TTC549 (cell line): ENCODE data around the gene TNFRSF14.
A peak's percentile ranks its signal among the peaks of the same experiment; 100 is the strongest.
"Not testable (repeated sequence)": the region's sequence is repeated elsewhere in the genome, so short reads cannot be mapped to it uniquely, and the experiment has no call there.

Source experiments
- FAIRE-seq: peaks from 2 replicates; lab custom pipeline; 2012; peaks lifted over from hg19 to GRCh38; lab: Jason Lieb, UNC

Gene TNFRSF14

DNA sequence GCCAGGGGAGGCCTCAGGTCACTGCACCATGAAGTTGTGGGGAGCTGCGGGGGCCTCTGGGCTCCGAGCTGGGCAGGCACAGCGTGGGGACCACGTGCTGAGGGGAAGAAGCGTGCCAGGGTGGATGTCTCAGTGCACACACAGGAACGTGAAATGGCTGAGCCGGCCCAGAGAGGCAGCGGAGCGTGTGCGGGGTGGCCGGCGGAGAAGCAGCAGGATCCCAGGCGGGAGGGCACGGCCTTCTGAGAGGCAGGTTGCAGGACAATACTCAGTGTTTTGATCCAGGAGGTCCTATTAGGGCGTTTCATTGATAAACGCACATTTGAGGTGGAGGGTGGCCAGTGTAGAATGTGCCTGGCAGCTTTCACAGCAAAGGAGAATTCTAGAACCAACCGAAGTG lies 12.9 kb downstream of the TNFRSF14 start:
- no peak for FAIRE-seq

DNA sequence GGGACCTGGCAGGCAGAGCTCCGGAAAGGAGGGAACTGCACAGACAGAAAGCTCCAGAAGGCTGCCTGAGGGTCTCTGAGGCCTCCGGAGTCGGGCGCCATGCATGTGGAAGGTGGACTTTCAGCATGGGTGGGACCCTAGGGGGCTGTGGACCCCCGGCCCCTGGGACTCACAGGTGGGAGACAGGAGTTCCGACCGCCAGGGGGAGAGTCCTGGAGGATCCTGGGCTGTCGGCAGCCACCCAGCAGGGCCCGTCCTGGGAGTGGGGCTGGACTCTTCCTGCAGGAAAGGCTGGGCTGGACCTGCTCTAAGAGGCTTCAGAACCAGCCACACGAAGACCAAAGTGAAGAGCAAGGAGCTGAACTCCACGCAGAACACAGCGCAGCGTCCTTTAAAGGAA lies 13.5 kb downstream of the TNFRSF14 start:
- not testable (repeated sequence) for FAIRE-seq

DNA sequence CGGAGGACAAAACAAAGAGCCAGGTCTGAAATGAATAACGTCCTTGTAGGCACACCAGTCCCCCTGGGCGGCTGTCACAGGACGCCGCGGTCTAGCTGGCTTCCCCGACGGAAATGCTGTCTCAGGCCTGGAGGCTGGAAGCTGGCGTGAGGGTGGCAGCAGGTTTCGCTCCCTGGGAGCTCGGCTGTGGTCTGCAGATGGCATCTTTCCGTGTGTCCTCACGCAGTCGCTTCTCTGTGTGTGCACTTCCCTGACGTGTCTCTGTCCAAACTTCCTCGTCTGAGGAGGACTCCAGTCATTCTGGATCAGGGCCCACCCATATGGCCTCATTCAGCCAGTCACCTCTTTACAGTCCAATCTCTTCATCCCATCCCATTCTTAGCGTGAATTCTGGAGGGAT lies 14.2 kb downstream of the TNFRSF14 start:
- no peak for FAIRE-seq

DNA sequence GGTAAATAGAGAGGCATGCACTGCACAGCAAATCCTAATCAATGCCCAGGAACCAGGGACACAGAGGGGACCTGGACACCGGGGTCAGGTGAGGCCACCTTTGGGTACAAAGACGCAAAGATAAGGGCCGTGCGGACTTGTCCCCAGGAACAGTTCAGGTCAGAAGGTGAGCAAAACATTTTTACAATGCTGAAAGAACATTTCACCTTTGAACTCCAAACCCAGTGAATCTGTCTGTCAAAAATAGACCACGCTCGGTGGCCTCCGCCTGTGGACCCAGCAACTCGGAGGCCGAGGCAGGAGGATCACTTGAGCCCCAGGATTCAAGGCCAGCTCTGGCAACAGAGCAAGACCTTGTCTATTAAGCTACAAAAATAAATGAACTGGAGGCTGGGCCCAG lies 15.2 kb downstream of the TNFRSF14 start:
- no peak for FAIRE-seq

DNA sequence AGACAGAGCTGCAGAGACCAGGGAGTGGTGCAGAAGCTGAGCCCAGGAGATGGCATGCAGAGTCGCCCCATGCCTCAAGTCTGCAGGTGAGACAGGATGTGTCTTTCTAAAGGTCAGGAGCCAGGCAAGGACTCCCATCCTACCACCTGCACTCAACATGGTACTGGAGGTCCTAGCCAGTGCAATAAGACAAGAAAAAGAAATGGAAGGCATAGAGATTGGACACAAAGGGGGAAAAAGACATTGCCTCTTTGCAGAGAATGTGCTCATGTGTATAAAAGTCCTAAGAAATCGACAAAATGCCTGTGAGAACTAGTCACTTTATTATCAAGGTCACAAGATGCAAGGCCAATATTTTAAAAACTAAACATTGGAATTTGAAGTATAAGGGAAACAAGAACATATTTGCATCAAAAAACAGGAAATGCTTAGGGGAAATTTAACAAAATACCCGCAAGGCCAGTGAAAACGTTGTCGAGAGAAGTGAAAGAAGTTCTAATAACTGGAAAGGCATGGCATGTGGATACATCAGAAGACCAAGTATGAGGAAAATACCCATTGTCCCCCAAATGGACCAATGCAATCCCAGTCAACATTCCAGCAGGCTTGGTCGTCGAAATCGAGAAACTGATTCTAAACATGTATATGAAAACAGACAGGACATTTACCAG lies 17.2 kb downstream of the TNFRSF14 start:
- no peak for FAIRE-seq

DNA sequence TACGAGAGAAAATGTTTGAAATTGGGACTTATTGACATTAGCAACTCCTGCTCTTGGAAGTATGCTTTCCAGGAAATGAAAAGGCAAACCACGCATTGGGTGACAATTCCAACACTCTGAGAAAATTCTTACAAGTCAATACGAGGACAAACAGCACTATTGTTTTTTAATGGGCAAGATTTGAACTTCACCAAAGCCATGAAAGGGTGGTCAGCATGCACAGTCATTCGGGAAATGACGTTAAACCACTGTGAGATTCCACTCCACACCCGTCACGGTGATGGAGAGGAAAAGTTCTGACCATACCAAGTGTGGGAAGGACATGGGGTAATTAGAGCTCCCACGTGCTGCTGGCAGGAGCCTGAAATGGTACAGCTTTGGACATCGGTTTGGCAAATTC lies 18.2 kb downstream of the TNFRSF14 start:
- FAIRE-seq, result no peak

DNA sequence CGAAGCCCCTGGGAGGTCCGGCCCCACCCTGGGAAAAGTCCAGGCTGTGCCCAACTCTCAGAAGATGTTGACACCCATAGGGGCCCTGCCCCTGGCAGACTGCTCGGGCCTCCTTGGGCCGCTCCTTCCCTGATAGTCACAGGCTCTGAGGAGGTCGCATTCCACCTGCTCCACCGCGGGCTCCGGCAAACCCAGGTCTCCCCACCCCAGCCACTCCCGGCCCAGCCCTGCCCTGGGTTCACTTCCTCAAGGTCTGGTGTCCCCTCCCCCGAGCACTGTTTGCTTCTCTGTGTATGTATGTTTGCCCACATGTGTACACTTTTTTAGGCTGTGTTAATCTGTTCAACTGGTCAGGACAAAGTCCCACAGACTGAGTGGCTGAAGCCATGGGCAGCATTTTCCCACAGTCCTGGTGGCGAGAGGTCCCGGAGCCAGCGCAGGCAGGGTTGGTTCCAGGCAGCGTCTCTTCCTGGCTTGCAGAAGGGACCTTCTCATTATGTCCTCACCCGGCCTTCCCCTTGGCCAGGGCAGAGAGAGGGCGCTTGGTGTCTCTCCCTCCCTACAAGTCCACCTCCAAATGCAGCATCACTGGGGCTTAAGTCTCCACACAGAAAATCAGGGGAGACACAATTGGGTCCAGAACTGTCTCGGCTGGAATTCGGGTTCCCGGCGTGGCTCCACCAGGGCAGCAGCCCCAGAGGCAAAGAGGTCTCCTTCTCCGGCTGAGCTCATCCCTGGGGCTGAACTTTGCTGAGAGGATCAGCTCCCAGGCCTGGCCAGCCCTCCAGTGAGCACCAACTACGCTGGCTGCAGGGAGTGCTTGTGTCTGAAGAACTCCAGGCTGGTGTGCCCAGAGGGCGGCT lies 19.9 kb downstream of the TNFRSF14 start:
- no peak for FAIRE-seq

DNA sequence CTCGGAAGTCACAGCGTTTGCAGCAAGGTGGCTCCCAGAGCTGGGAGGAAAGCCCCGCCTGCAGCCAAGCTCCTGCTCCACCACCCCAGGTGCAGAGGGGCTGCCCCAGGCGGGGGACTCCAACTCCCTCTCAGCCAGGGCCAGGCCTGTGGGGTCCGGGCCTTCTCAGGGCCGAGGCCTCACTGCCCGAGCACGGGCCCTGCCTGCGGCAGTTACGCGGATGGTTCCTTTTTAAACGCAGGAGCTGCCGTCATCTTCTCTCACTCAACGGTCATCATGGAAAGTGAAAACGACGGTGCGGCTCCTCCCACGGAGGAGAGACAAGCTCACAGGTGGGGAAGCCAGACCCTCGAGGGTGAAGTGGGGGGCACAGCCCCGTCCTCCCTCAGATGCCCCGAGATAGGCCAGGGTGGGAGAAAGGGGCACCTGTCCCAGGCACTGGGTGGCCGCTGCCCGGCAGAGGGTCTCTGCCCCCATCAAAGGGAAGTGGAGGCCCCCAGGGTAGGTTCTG lies 21.4 kb downstream of the TNFRSF14 start:
- FAIRE-seq, result not testable (repeated sequence)

DNA sequence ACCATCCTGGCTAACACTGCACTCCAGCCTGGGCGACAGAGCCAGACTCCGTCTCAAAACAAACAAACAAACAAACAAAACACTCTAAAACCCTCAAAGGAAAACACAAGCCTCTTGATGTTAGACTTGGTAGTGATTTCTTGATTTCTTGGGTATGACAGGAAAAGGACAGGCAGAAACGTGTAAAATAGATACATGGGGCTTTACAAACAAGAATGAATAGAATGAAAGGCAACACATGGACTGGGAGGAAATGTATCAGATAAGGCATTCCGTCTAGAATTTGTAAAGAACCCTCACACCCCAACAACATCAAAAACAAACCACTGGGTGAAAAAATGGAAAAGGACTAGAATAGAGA lies 22.6 kb downstream of the TNFRSF14 start:
- FAIRE-seq, result no peak

DNA sequence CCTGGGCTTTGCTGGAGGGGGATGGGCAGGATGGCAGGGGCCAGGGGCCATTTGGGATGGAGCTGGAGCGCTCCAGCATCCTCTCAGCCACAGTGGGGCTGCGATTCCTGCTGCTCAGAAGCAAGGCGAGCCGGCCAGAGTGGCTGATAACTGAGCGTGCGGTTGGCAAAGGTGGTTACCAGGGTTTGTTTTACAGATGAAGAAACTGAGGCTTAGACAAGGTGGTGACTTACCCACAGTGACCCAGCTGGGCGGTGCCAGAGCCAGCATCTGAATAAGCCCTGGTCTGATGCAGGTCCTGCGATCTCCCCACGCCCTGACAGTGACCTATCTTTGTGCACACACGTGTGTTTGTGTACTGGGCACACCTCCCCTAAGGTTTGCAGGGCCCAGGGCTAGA lies 24.5 kb downstream of the TNFRSF14 start:
- no peak for FAIRE-seq

DNA sequence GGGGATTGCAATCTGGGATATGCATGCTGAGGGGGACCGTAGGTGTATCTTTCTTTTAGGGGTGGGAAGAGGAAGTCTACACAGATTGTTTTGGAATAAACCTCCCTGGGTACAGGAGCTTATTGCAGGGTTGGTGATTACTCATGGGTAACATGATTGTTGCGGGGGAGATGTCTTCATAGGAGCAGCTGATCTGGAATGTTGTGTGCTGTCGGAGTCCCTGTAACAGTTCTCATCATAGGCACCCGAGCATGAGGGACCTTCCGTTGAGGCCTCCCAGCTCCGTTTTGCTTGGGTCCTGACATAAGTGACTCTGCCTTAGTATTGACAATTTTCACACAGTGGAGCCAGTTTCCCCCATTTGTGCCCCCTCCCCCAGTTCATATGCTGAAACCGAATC lies 26.2 kb downstream of the TNFRSF14 start:
- FAIRE-seq, result no peak

DNA sequence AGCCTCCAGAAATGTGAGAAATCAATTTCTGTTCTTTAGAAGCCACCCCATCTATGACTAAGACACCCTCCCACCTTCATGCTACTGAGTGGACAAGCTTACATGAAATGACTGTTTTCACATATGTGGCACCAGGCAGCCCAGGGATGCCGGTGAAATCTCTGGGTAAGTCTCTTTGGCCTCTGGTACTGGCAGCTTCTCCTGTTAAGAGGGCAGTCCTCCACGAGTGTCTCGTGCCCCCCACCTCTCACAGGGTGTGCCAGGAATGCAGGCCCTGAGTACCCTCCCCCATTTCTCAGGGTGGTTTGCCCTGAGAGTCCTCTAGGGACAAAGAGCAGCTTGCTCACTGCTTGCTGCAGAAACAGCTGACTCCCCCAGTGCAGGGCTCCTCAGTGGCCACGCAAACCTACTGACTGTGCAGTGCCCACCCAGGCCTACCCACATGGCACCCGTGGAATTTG lies 27.2 kb downstream of the TNFRSF14 start:
- FAIRE-seq, result no peak

DNA sequence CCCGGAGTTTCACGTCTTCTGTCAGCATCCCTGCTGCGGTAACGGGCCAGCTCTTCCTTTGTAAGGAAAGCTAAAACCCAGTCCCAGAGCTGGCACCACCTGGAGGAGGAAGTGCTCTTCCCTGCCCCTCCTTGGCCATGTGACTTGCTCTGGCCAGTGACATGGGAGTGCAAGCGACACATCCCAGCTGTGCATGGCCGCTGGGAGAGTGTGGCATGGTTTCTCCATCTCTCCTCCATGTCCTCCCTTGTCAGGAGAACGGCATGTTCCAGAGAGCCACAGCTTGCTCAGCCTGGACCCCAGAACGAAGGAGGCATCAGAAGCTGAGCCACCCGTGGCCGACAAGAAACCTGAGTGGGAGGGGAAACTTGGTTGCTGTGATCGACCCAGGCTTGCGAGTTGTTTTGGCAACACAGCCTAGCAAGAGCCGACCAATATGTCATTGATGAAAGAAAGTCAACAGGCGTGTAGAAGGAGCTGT lies 27.7 kb downstream of the TNFRSF14 start:
- FAIRE-seq, result no peak

DNA sequence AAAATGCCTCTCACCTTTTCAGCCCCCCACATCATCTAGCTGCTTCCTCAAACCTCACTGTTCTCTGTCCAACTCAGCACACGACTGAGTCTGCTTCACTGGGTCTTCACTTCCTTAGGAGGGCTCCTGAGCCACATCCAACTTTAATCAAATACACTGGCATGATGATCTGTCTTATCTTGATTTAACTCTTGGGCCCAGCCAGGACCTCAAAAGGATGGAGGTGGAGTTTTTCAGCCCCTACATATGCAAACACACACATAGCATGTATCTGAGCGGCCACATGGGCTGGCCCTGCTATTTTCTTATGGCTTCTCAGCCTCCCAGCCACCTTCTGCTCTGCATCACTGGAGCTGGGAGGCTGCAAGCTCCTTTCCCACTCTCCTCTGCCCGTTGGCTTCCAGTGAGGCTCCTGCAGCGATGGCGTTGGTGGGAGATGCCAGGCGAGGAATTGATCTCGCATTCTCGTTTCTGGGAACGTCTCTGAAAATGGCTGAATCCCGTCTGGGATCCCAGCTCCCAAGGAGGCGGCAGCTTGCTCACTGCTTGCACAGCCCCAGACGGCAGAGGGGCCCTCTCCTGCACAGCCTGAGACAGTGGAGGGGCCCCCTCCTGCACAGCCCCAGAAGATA lies 28.6 kb downstream of the TNFRSF14 start:
- no peak for FAIRE-seq

DNA sequence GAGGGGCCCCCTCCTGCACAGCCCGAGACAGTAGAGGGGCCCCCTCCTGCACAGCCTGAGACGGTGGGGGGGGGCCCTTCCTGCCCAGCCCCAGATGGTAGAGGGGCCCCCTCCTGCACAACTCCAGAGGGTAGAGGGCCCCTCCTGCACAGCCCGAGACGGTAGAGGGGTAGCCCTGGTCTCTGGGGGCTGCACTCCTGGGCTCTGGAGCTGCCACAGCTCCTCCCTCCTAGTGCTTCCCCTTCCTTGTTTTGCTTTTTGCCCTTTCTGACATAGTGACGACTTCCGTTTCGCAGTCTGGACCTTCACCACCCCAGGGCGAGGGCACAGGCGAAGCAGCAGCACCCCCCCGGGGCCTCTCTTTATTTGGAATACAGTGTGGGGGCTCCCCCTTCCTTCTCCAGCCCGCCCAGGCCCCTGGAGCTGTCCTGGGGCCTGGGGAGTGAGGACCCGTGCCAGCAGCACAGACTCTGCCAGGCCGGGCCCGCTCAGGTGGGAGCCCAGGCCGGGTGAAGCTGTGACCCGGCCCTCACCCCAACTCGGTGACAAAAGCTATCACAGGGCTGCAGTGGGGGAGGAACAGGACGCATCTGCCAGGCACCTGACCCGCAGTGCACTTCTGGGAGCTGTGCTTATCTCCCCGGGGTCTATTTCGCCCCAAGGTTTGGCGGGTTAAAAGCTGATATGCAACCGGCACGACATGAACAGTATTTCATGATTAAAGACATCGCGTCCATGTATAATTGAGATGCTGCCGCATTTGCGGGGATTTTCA lies 29.3 kb downstream of the TNFRSF14 start:
- no peak for FAIRE-seq

DNA sequence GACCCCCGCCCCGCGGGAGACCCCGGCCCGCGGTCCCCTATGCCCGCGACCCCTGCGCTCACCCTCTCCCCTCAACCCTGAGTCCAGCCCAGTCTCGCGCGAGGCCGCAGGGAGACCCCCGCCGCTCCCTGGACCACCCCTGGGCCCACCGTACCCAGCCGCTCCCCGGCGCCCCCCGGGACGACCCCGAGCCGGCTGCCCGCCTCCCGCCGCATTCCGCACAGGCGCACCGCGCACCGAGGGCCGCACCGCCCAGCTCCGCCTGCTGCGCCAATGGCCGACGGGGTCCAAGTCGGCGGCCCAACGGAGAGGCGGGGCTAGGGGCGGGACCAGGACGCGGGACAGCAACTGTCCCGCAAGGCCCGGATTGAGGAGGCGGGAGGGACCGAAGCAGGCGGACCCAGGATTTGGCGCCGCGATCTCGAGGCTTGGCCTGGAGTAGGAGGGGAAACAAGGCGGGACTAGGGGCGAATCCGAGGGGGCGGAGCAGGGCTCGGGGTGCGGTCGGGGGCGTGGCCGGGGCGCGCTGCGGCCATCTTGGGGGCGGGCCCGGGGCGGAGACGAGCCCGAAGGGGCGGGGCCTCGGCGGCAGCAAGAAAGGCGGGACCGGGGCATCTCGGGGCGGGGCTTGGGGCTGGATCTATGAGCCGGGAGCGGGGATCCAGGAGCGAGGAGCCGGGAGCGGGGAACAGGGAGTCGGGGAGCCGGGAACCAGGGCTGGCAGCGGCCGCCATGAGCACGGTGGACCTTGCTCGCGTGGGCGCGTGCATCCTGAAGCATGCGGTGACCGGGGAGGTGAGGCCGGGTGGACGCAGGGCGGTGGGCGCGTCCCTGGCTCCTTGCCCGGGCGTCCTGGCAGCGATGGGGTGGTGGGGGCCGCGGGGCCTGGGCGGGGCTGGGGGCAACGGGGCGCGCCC lies 30.2 kb downstream of the TNFRSF14 start, which contains the start of gene PRXL2B:
PRXL2B (plus strand) TSS at position 624 of the 917 bp plus-strand sequence; CDS start at position 733, 109 bp downstream.
- peak; percentile 52 for FAIRE-seq

DNA sequence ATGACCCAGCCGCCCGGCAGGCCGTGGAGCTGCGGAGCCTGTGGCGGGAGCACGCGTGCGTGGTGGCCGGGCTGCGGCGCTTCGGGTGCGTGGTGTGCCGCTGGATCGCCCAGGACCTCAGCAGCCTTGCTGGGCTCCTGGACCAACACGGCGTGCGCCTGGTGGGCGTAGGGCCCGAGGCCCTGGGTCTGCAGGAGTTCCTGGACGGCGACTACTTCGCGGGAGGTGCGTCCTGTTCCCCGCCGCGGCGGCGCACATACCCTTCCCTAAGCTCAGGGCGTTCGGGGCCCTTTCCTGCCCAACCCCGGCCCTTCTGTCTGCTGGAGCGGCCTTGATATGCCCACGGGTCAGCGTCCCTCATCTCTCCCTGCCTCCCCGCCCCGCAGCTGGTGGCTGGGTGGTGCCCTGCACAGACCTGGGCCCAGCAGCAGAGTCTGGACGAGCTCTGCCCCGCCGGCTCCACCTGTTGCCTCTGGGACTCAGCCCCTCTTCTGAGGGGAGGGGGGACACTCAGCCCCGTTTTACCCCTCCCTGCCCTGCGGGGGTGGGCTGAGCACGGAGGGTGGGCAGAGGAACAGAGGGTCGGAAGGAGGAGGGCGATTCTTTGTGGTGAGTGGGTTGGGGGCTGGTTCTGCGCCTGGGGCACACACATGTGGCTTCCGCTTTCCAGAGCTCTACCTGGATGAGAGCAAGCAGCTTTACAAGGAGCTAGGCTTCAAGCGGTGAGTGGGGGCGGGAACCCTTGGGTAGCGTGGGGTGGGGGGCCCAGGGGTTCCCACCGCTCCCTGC lies 31.1 kb downstream of the TNFRSF14 start:
- no peak for FAIRE-seq

DNA sequence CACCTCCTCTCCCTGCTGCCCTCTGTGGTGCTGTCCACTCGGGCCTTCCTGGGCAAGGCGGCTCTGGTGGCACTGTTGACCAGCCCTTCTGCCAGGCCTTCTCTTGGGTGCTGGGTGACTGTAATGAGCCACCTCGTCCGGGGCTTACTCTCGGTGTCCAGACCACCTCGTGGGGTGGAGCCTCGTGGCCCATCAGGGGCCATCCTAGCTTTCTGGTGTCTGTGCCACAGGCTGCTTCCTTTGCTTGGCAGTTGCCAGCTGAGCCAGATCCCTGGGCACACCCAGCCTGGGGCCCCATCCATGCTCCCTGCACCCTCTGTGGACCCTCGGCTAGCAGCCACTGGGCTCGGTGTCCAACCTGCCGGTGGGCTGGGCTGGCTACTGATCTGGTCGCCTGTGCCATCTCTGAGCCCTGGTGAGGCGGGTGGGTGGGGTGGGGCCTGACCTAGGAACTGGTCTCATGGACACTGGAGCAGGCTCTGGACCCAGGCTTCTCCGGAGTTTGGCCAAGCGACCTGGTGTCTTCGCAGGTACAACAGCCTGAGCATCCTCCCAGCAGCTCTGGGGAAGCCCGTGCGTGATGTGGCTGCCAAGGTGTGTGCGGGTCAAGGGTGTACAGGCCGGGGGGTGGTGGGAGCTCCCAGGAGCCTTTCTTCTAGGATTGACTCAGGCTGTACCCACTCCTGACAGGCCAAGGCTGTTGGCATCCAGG lies 31.8 kb downstream of the TNFRSF14 start:
- no peak for FAIRE-seq

DNA sequence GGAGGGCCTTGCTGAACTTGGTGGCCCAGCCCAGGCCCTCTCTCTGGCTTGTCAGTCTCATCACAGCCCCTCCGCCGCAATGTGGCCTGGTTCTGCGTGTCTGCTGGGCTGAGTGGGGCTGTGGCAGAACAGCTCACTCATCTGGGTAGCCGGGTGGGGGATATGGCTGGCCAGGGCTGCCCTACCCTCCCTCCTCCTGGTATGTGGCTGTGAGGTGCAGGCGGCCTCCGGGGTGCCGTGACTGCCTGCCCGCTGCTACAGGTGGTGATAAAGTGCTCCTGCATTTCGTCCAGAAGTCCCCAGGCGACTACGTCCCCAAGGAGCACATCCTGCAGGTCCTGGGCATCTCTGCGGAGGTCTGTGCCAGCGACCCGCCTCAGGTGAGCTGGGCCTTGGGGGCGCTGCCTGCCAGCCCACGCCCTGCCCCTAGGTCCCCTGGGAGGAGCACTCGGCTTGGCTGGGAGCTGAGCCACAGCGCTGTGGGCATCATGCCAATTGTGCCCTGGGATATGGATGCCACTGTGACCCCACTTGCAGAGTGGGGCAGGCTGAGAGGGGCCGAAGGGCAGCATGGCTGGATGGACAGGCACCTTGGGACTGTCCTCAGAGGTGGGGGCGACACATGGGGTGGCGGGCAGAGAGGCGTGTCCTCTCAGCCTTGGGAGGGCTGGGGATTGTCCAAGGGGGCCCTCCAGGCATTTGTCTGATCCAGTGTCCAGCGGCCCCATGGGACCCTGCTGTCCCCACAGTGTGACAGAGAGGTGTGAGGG lies 32.7 kb downstream of the TNFRSF14 start:
- no peak for FAIRE-seq
